HG03280 (cell line): ENCODE measurements around the gene GADD45GIP1.

Experiments used
- ATAC-seq: cut with Tn5 transposase; IDR thresholded peaks from one replicate; pipeline ENCODE4 v1.9.1; 2021; ENCODE audit warnings: mild to moderate bottlenecking, moderate library complexity; ENCODE audit not compliant: unreplicated experiment

The GADD45GIP1 gene

GRCh38 chr19:12913851-12914690 is 43.0 kb downstream of the GADD45GIP1 start:
- ATAC-seq, result no peak

GRCh38 chr19:12913011-12913561 is 43.9 kb downstream of the GADD45GIP1 start:
- no peak for ATAC-seq

GRCh38 chr19:12912571-12912970 is 44.5 kb downstream of the GADD45GIP1 start:
- no peak for ATAC-seq

- no peak for ATAC-seq
Observed at GRCh38 chr19:12907166-12907565, 49.9 kb downstream of the GADD45GIP1 start.
